IPS-NIHi11 (cell line): ENCODE measurements around the gene SETD5.

Experiments
- DNase-seq: peaks from one replicate; pipeline ENCODE4 v3.0.0; 2012; ENCODE audit warnings: mixed read lengths, low spot score

The SETD5 gene

DNA sequence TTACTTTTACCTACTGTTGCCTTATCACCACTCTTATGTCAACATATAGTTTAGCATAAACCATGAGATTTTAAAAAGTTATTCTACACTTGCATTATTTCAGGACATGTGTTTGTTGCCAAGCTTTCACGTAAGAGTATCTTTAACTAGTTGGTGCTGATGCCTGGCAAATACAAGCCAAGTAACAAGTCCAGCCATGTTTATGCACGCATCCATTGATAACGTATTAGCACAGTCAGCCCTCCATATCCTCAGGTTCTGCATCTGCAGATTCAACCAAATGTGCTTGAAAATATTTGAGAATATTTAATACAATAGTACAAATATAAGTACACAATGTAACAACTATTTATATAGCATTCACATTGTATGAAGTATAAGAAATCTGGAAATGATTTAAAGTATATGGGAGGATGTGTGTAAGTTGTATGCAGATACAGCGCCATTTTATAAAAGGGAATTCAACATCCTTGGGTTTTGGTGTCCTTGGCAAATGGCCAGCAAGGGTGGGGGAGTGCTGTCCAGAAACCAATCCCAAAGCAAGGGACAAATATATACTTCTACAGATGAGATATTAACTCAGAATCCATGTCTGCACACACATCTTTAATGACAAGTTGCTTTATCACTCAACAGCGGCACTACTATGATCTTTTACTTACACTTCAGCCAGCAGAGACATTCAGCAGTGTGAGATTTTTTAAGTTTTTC, 8.7 kb upstream of the SETD5 start:
- DNase-seq, result no peak

GRCh38 chr3:9390265-9390888, 7.0 kb upstream of the SETD5 start:
- no peak for DNase-seq

- no peak for DNase-seq
Measured at GRCh38 chr3:9392041-9392440, 5.4 kb upstream of the SETD5 start.

DNA sequence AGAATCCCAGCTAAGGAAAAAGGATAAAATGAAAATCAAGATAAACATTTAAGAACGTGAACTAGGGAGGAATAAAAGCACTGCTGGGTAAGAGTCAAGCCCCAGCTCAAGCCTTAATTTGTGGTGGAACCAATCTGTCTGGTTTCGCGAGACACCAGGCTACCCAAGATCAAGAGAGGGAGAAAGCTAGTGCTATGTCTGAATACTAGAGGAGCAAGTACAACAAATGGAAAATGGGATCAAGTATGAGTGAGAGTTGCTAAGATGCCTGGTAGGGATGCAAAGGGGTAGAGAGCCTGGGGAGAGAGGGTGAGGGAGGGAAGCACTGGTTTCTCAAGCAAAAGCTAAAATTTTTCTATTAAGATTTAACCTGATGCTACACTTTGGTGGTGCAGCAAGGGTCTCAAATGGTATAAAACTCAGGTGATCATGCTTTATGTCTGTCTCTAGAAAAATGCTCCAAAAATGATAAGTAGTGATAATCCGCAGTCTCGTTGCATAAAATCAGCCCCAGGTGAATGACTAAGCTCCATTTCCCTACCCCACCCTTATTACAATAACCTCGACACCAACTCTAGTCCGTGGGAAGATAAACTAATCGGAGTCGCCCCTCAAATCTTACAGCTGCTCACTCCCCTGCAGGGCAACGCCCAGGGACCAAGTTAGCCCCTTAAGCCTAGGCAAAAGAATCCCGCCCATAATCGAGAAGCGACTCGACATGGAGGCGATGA, 1.7 kb upstream of the SETD5 start:
- no peak for DNase-seq

DNA sequence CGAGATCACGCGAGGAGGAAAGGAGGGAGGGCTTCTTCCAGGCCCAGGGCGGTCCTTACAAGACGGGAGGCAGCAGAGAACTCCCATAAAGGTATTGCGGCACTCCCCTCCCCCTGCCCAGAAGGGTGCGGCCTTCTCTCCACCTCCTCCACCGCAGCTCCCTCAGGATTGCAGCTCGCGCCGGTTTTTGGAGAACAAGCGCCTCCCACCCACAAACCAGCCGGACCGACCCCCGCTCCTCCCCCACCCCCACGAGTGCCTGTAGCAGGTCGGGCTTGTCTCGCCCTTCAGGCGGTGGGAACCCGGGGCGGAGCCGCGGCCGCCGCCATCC, 1.1 kb upstream of the SETD5 start:
- DNase-seq, result peak; percentile 75

- DNase-seq, result peak; percentile 81
Measured at GRCh38 chr3:9396632-9397331, 633 bp upstream of the SETD5 start.

DNA sequence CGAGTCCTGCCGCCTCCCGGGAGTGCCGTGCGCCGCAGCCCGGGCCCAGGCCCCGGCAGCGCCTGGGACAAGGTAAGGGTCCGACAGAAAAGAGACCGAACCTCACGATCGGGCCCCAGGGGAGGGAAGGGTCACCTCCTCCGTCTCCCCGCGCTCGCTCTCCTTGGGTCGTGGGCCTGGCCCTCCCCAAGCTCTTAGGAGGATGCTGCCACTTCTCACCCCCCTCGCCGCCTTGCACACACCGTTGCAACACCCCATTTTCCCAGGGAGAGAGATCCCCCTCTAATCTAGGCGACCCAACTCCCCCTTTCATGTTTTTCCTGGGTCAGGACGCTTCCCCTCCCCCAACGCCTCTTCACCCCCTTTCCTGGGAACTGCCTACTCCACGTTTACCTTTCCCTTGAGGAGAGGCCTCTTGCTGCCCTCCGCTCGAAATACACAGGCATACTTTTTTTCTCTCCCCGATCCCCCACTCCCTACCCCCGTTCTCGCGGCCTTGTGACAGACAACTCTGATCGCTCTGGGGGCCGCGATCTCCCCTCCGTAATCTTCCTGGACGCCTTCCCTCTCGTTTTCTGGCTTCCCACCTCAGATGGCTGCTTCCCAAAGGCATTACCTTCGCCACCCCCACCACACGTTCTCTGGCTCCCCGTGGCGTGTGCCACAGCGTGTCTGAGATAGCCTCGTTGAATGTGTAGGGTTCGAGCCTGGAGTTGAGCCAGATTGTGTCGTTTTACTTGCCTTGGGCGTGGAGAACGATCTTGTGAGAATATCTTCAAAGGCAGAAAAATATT, 688 bp downstream of the SETD5 start:
- DNase-seq, result peak; percentile 22

GRCh38 chr3:9398700-9399336, 1.4 kb downstream of the SETD5 start:
- peak; percentile 23 for DNase-seq

DNA sequence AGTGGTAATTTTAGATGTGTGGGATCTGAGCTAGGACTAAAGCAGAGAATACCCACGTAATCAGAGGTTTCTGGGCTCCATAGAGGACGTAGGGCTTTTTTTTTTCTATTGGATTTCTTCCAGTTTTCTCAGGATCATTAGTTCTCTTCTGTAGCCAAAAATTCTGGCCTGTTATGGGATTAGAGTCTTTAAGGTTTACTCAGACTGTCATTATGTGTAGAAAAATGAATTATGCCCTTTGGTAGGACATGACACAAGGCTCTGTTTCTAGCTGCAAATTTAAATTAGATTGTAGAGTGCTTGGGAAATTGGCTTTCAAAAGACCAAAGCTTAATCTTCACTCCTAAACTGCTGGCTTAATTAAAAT, 1.9 kb downstream of the SETD5 start:
- no peak for DNase-seq

GRCh38 chr3:9399746-9400145, 2.3 kb downstream of the SETD5 start:
- peak; percentile 47 for DNase-seq

- DNase-seq, result no peak
Measured at GRCh38 chr3:9400616-9401015, 3.2 kb downstream of the SETD5 start.

DNA sequence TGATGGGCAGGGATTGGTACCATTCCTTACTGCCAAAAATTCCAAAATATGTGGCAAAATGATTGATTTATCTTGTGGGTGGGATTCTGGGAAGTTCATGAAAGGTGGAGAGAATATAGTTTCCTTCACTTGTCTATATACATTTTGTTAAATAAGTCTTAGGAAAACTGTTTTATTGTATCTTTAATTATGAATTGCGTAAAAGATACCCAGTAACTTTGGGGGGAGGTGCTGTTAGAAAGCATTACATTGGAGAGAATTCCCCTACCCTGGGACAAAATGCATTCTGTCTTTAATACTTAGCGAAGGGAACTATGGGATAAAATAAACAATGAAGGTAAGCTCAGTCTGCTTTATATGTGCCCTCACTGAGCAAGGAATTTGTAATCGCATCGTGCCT, 4.6 kb downstream of the SETD5 start:
- DNase-seq, result no peak

- DNase-seq, result peak; percentile 70
Measured at GRCh38 chr3:9402410-9403228, 5.2 kb downstream of the SETD5 start.

- no peak for DNase-seq
Measured at GRCh38 chr3:9403463-9403862, 6.0 kb downstream of the SETD5 start.

DNA sequence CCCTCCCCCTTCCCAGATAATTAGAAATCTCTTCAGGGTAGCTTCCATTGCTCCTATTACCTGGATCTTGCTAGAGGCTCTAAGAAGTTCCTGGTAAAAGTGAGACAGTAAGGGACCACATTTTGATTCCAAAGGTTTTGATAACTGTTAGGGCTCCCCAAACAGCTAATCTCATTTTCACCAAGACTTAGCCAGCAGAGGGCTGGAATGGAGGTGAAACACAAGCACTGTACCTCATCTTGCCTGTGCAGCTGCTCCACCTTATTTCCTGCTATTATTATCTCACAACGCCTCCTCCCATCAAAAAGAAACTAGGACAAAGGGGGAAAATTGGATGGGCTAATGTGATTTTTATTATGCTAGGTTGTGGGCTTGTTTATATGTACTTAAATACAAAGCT, 7.3 kb downstream of the SETD5 start:
- DNase-seq, result no peak

DNA sequence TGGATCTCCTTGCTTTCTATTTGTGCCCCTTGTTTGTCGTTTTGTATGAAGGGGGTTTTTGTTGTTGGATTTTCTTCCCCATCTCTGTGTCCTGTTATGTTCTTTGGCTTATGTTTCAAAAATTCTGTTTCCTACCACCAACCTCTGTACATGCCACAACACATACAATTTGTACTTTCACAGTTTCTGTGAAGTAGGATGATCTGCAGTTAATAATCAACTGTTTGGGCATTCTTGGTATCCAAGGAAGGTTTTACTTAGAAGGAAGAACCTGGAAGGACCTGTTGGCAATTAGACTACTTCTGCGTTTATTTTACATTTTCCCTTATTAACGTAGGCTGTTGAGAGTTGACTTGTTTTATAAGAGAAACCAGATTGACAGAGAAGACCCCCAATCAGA, 8.3 kb downstream of the SETD5 start:
- DNase-seq, result no peak

DNA sequence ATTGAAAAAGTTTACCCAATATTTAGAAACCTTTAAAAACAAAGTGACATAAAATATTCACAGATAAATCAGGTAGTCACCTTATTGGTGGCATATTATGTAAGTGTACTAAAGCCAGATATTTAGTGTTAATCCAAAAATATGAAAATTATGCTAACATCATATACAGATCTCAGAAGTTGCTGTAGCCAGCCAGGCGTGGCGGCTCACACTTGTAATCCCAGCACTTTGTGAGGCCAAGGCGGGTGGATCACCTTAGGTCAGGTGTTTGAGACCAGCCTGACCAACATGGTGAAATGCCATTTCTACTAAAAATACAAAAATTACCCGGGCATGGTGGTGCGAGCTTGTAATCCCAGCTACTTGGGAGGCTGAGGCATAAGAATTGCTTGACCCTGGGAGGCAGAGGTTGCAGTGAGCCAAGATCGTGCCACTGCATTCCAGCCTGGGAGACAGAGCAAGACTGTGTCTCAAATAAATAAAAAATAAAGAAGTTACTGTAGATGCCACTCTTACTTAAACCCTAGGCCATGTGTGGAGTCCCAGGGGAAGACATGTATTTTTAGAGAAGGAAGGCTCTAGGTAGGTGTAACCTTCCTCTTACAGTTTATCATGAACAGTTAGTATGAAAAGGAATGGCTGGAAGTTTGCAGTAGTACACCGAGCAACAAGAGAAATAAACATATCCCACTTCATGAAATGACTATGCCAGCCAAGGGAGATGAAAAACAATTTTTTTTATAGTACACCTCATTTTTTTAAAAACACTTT, 9.6 kb downstream of the SETD5 start:
- no peak for DNase-seq

GRCh38 chr3:9408061-9408460, 10.6 kb downstream of the SETD5 start:
- no peak for DNase-seq

GRCh38 chr3:9408546-9408945, 11.1 kb downstream of the SETD5 start:
- no peak for DNase-seq
